ENCODE measurements around the gene LPP.
"Not testable (repeated sequence)": the region's sequence is repeated elsewhere in the genome, so short reads cannot be mapped to it uniquely, and the experiment has no call there.

- not testable (repeated sequence) for TF ChIP-seq EZH2 (IDR thresholded peaks at IDR 0.05); POLR2AphosphoS5 (IDR thresholded peaks at IDR 0.05; ENCODE audit: borderline replicate concordance, low read depth, low read length); FOXP2 (optimal IDR thresholded peaks at IDR 0.05; ENCODE audit: control extremely low read depth, extremely low read length, insufficient read depth)
Observed at GRCh38 chr3:188131023-188131422, 22.9 kb upstream of the LPP start.

Measured in SK-N-MC (cell line).